ENCODE measurements around the gene CANX. TPM values are rescaled to one million over a fixed set of nuclear protein-coding genes. Genes with fewer than 3 reads are reported as not detected.
A peak's percentile ranks its signal among the peaks of the same experiment; 100 is the strongest.

Gene CANX
- polyA plus RNA-seq, 2 of the 4 experiments (the other 2 are of a cell fraction), result 433 to 1,000 TPM

GRCh38 chr5:179762079-179762780 is 63.5 kb downstream of the CANX start (continued):
- TF ChIP-seq RFX5 (IDR thresholded peaks at IDR 0.05), result no peak
- TF ChIP-seq, protein P1, sequence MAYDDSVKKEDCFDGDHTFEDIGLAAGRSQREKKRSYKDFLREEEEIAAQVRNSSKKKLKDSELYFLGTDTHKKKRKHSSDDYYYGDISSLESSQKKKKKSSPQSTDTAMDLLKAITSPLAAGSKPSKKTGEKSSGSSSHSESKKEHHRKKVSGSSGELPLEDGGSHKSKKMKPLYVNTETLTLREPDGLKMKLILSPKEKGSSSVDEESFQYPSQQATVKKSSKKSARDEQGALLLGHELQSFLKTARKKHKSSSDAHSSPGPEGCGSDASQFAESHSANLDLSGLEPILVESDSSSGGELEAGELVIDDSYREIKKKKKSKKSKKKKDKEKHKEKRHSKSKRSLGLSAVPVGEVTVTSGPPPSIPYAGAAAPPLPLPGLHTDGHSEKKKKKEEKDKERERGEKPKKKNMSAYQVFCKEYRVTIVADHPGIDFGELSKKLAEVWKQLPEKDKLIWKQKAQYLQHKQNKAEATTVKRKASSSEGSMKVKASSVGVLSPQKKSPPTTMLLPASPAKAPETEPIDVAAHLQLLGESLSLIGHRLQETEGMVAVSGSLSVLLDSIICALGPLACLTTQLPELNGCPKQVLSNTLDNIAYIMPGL (CRISPR knock-in tag; IDR thresholded peaks at IDR 0.05; ENCODE audit: borderline replicate concordance), result no peak

DNA sequence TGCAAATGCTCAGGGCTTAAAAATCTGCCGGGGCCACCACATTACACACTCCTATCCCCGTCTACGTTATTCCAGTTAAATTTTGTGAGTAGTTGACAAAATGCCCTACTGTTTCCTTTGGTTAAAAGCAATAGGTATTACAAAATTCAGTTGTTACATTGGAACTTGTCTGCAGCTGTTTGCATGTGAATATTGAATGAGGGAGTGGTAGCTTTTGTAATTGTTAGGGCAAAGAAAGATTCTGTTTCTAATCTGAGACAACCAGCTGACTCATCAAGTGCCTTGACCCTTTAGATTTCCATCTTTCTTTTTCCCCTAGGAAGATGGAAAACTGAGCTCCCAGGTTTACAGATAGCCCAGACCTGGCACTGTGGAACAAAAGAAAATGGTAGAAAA is 64.0 kb downstream of the CANX start:
- ChIA-PET POLR2A (interaction anchor here (0.6 to 1.0 kb wide), 2 partner anchors 30 to 33 kb away, joined by 3 to 6 read pairs; partner anchors contain the start of gene MAML1), CTCF (interaction anchor here (0.6 to 5.4 kb wide), 38 partner anchors 9 to 1525 kb away, joined by 3 to 55 read pairs (median 6); partner anchors contain the start of genes CBY3, LTC4S, MAML1 and SQSTM1)
- H3K27ac ChIP-seq, result peak overlapping the region in 1 of 2 experiments; percentile 45; a peak in 3 of 6 replicates
- H3K4me3 ChIP-seq, result no peak overlapping the region
- peak overlapping the region; percentile 24 for H3K4me2 ChIP-seq
- peaks cover 42% of the 10 kb centered on the region for H3K4me1 ChIP-seq
- DNase-seq (ENCODE audit: low read depth in 1 of 2, low spot score in 1 of 2) (no peak), FAIRE-seq (no peak), ATAC-seq (peak; percentile 21 to 31; a peak in 4 of 6 replicates)
- TF ChIP-seq MAFK (IDR thresholded peaks at IDR 0.05; ENCODE audit: partially characterized antibody), result peak; percentile 83
- TF ChIP-seq HOXB5 (CRISPR knock-in tag; IDR thresholded peaks at IDR 0.05), result no peak
- no peaks in the 10 kb centered on the region for H3K9me3 ChIP-seq
- WGBS (ENCODE audit: missing lambda C conversion rate), result 43% methylated on average over 3 of the region's 3 CpGs

DNA sequence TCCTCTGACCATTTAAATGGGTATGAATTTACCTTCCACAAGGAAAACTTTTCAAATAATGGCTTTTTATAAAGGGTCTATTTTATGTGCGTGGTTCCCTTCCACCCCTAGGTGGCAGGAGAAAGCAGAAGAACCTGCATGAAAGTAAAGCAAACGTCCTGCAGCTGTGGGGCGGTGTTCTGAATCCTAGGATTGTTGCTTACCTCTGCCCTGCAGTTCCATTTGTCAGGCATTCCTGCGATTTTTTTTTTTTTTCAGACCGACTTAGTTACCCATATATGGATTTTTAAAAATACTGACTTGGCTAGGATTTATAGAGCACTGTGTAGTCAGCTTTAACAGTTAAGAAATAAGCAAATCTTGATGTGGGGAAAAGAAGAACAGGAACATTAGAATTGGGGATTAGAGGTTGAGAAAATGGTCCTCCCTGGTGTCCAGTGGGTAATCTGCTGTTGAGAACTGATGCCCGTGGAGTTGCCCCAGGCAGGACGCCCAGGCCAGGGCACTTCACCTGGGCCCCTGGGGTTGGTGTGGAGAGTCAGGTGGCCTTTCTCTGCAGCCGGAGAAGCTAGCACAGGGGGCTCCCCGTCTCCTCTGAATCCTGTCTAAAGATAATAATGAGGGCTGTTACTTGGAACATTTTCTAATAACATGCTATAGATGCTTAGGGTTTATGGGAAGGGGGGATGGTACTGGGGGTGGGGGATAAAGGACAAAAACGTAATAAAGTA is 64.6 kb downstream of the CANX start:
- TF ChIP-seq FOSL2 (IDR thresholded peaks at IDR 0.05) (no peak), FOSL2 (CRISPR knock-in tag; IDR thresholded peaks at IDR 0.05) (no peak), FOXS1 (CRISPR knock-in tag; IDR thresholded peaks at IDR 0.05) (no peak), CHD4 (IDR thresholded peaks at IDR 0.05; ENCODE audit: borderline replicate concordance) (no peak), SMC3 (IDR thresholded peaks at IDR 0.05) (peak; percentile 51; the same call in 2 of the 3 replicates), RAD21 (conservative IDR thresholded peaks at IDR 0.05 in 1 of 2, IDR thresholded peaks at IDR 0.05 in 1 of 2) (peak; percentile 77 to 78), FOSB (CRISPR knock-in tag; IDR thresholded peaks at IDR 0.05) (no peak), USF2 (IDR thresholded peaks at IDR 0.05) (no peak)
- TF ChIP-seq, protein P2, sequence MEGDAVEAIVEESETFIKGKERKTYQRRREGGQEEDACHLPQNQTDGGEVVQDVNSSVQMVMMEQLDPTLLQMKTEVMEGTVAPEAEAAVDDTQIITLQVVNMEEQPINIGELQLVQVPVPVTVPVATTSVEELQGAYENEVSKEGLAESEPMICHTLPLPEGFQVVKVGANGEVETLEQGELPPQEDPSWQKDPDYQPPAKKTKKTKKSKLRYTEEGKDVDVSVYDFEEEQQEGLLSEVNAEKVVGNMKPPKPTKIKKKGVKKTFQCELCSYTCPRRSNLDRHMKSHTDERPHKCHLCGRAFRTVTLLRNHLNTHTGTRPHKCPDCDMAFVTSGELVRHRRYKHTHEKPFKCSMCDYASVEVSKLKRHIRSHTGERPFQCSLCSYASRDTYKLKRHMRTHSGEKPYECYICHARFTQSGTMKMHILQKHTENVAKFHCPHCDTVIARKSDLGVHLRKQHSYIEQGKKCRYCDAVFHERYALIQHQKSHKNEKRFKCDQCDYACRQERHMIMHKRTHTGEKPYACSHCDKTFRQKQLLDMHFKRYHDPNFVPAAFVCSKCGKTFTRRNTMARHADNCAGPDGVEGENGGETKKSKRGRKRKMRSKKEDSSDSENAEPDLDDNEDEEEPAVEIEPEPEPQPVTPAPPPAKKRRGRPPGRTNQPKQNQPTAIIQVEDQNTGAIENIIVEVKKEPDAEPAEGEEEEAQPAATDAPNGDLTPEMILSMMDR (IDR thresholded peaks at IDR 0.05), result peak; percentile 93
- WGBS (ENCODE audit: missing lambda C conversion rate), result 34% methylated on average over 10 of the region's 10 CpGs
- POLR2A ChIA-PET, result interaction anchor here (1.0 kb wide), 1 partner anchor 33 kb away, joined by 6 read pairs; no protein-coding TSS in a partner anchor
- Histone ChIP-seq H3K9me3 (no peaks in the 10 kb centered on the region), H3K27ac (peak overlapping the region in 1 of 2 experiments; percentile 59; a peak in 2 of 6 replicates), H3K4me1 (peaks cover 42% of the 10 kb centered on the region), H3K4me3 (no peak overlapping the region), H3K4me2 (peak overlapping the region; percentile 24)
- no peak for FAIRE-seq
- peak; percentile 76 to 80 for DNase-seq (ENCODE audit: low read depth in 1 of 2, low spot score in 1 of 2)
- CTCF ChIA-PET, result interaction anchor here (0.6 to 5.4 kb wide), 40 partner anchors 8 to 1526 kb away, joined by 3 to 55 read pairs (median 6); partner anchors contain the start of genes CBY3, LTC4S, MAML1 and SQSTM1
- ATAC-seq, result peak; percentile 89 to 94
